Activated T-cell treated with anti-CD3 and anti-CD28 coated beads, Interleukin-2, amount 50 U/mL, for 4 hours (primary cell): ENCODE measurements around the gene DOC2B. TPM values are rescaled to one million over a fixed set of nuclear protein-coding genes. Genes with fewer than 3 reads are reported as not detected.
"Not testable (repeated sequence)": the region's sequence is repeated elsewhere in the genome, so short reads cannot be mapped to it uniquely, and the experiment has no call there.

Source experiments
- ATAC-seq, 2 donors: fragments of 200-7000 bp; cut with Tn5 transposase; one replicate each; pipeline ENCODE4 v1.10.0; 2021
- DNase-seq: peaks from one replicate; pipeline ENCODE4 v3.0.0-alpha.2; 2020
- H3K27me3 Mint-ChIP-seq: one replicate; pipeline ENCODE4 v1.8.0; 2021; ENCODE audit warnings: low read depth, mixed read lengths
- H3K36me3 Mint-ChIP-seq: one replicate; pipeline ENCODE4 v1.8.0; 2022; ENCODE audit warnings: mixed read lengths; ENCODE audit not compliant: insufficient read depth
- H3K4me1 Mint-ChIP-seq: one replicate; pipeline ENCODE4 v1.8.0; 2021; ENCODE audit warnings: low read depth, mixed read lengths
- H3K4me3 Mint-ChIP-seq: one replicate; pipeline ENCODE4 v1.8.0; 2021; ENCODE audit warnings: mild to moderate bottlenecking, moderate library complexity, mixed read lengths
- H3K9me3 Mint-ChIP-seq: one replicate; pipeline ENCODE4 v1.8.0; 2021; ENCODE audit warnings: mixed read lengths
- total RNA-seq, 3 donors: library from RNA; stranded (reverse); gene quantifications; one replicate each; pipeline ENCODE4 v1.2.1, GENCODE V29; 2021

Gene DOC2B
- total RNA-seq, 3 donors from 2014 or later = 0.13 to 0.30 TPM; not detected in 1

- Mint-ChIP-seq H3K27me3 (no peaks in the 10 kb centered on the region), H3K36me3 (no peaks in the 10 kb centered on the region), H3K9me3 (no peaks in the 10 kb centered on the region)
These were observed 37.1 kb upstream of the DOC2B start for GRCh38 chr17:218432-219110.

GRCh38 chr17:216625-217024 lies 35.2 kb upstream of the DOC2B start:
- Mint-ChIP-seq H3K9me3 (no peaks in the 10 kb centered on the region), H3K36me3 (peaks cover 2% of the 10 kb centered on the region)
- no peak for ATAC-seq

More at GRCh38 chr17:218432-219110, 37.1 kb upstream of the DOC2B start:
- no peak overlapping the region for H3K4me3 Mint-ChIP-seq
- ATAC-seq (no peak), DNase-seq (no peak)
- no peaks in the 10 kb centered on the region for H3K4me1 Mint-ChIP-seq

GRCh38 chr17:215563-216478 lies 34.4 kb upstream of the DOC2B start:
- not testable (repeated sequence) for H3K36me3 Mint-ChIP-seq, H3K9me3 Mint-ChIP-seq, H3K27me3 Mint-ChIP-seq, DNase-seq, ATAC-seq, H3K4me3 Mint-ChIP-seq, H3K4me1 Mint-ChIP-seq

More at GRCh38 chr17:216625-217024, 35.2 kb upstream of the DOC2B start:
- no peak for DNase-seq
- no peaks in the 10 kb centered on the region for H3K27me3 Mint-ChIP-seq
- H3K4me3 Mint-ChIP-seq = no peak overlapping the region
- H3K4me1 Mint-ChIP-seq = no peaks in the 10 kb centered on the region

GRCh38 chr17:214881-215331 lies 33.5 kb upstream of the DOC2B start:
- H3K4me1 Mint-ChIP-seq = no peaks in the 10 kb centered on the region
- peaks cover 2% of the 10 kb centered on the region for H3K36me3 Mint-ChIP-seq
- DNase-seq = no peak
- no peak overlapping the region for H3K4me3 Mint-ChIP-seq
- no peaks in the 10 kb centered on the region for H3K27me3 Mint-ChIP-seq
- no peak for ATAC-seq
- no peaks in the 10 kb centered on the region for H3K9me3 Mint-ChIP-seq

- H3K4me1 Mint-ChIP-seq = no peaks in the 10 kb centered on the region
- no peak for ATAC-seq
- no peak overlapping the region for H3K4me3 Mint-ChIP-seq
- no peaks in the 10 kb centered on the region for H3K9me3 Mint-ChIP-seq
- DNase-seq = no peak
- peaks cover 2% of the 10 kb centered on the region for H3K36me3 Mint-ChIP-seq
- peaks cover 3% of the 10 kb centered on the region for H3K27me3 Mint-ChIP-seq
These were observed 32.0 kb upstream of the DOC2B start for GRCh38 chr17:213286-214105.

GRCh38 chr17:210402-210801 lies 29.0 kb upstream of the DOC2B start:
- Mint-ChIP-seq H3K27me3 (peaks cover 5% of the 10 kb centered on the region), H3K36me3 (peaks cover 2% of the 10 kb centered on the region), H3K4me3 (no peak overlapping the region), H3K9me3 (peaks cover 7% of the 10 kb centered on the region), H3K4me1 (no peaks in the 10 kb centered on the region)
- DNase-seq (no peak), ATAC-seq (no peak)

GRCh38 chr17:208429-208828 lies 27.0 kb upstream of the DOC2B start:
- no peaks in the 10 kb centered on the region for H3K4me1 Mint-ChIP-seq
- H3K36me3 Mint-ChIP-seq = peaks cover 2% of the 10 kb centered on the region
- H3K4me3 Mint-ChIP-seq = no peak overlapping the region
- peaks cover 7% of the 10 kb centered on the region for H3K9me3 Mint-ChIP-seq
- DNase-seq = no peak
- H3K27me3 Mint-ChIP-seq = peaks cover 5% of the 10 kb centered on the region
- ATAC-seq = no peak

- ATAC-seq (no peak), DNase-seq (no peak)
- no peaks in the 10 kb centered on the region for H3K4me1 Mint-ChIP-seq
- peaks cover 5% of the 10 kb centered on the region for H3K27me3 Mint-ChIP-seq
- H3K36me3 Mint-ChIP-seq = peaks cover 2% of the 10 kb centered on the region
- no peak overlapping the region for H3K4me3 Mint-ChIP-seq
- H3K9me3 Mint-ChIP-seq = peaks cover 7% of the 10 kb centered on the region
These were observed 26.3 kb upstream of the DOC2B start for GRCh38 chr17:207775-208174.

GRCh38 chr17:206941-207560 lies 25.6 kb upstream of the DOC2B start:
- Mint-ChIP-seq H3K4me3 (no peak overlapping the region), H3K9me3 (peaks cover 7% of the 10 kb centered on the region), H3K36me3 (peaks cover 2% of the 10 kb centered on the region), H3K27me3 (peaks cover 5% of the 10 kb centered on the region), H3K4me1 (no peaks in the 10 kb centered on the region)
- ATAC-seq (no peak), DNase-seq (no peak)

- not testable (repeated sequence) for H3K36me3 Mint-ChIP-seq, H3K4me1 Mint-ChIP-seq, ATAC-seq, H3K27me3 Mint-ChIP-seq, H3K4me3 Mint-ChIP-seq, DNase-seq, H3K9me3 Mint-ChIP-seq
These were observed 25.0 kb upstream of the DOC2B start for GRCh38 chr17:206484-206883.

- Mint-ChIP-seq H3K4me3 (no peak overlapping the region), H3K27me3 (peaks cover 5% of the 10 kb centered on the region), H3K36me3 (no peaks in the 10 kb centered on the region), H3K4me1 (no peaks in the 10 kb centered on the region), H3K9me3 (peaks cover 7% of the 10 kb centered on the region)
- no peak for ATAC-seq
- no peak for DNase-seq
These were observed 24.4 kb upstream of the DOC2B start for GRCh38 chr17:205817-206216.

GRCh38 chr17:205148-205669 lies 23.8 kb upstream of the DOC2B start:
- H3K27me3 Mint-ChIP-seq = peaks cover 8% of the 10 kb centered on the region
- DNase-seq = no peak
- H3K4me3 Mint-ChIP-seq = no peak overlapping the region
- no peak for ATAC-seq
- no peaks in the 10 kb centered on the region for H3K36me3 Mint-ChIP-seq
- H3K4me1 Mint-ChIP-seq = no peaks in the 10 kb centered on the region
- H3K9me3 Mint-ChIP-seq = peaks cover 7% of the 10 kb centered on the region

- H3K9me3 Mint-ChIP-seq = peaks cover 7% of the 10 kb centered on the region
These were observed 23.1 kb upstream of the DOC2B start for GRCh38 chr17:204427-205147.

More at GRCh38 chr17:204427-205147, 23.1 kb upstream of the DOC2B start:
- ATAC-seq (no peak), DNase-seq (no peak)
- Mint-ChIP-seq H3K4me1 (no peaks in the 10 kb centered on the region), H3K36me3 (no peaks in the 10 kb centered on the region), H3K27me3 (peaks cover 14% of the 10 kb centered on the region), H3K4me3 (no peak overlapping the region)
